Body of pancreas (tissue), 4 donors: Measurements from ENCODE around the gene THSD8.

Experiments
- POLR2A ChIP-seq, 3 donors: fragments of 450-650 bp; IDR thresholded peaks; one replicate each; pipeline ENCODE4 v1.6.1; 2016; ENCODE audit warnings: antibody characterized with exemption in 3 of 3, mild to moderate bottlenecking in 2 of 3
- TF ChIP-seq, protein P1 (sequence below), 7 experiments: fragments of 450-650 bp in 4 of 7; fragments of 200-600 bp in 3 of 7; sonication (generic) in 3 of 7; IDR thresholded peaks; one replicate each; pipeline ENCODE4 v1.5.1; 2016 to 2019; ENCODE audit warnings: antibody characterized with exemption in 7 of 7

DNA sequence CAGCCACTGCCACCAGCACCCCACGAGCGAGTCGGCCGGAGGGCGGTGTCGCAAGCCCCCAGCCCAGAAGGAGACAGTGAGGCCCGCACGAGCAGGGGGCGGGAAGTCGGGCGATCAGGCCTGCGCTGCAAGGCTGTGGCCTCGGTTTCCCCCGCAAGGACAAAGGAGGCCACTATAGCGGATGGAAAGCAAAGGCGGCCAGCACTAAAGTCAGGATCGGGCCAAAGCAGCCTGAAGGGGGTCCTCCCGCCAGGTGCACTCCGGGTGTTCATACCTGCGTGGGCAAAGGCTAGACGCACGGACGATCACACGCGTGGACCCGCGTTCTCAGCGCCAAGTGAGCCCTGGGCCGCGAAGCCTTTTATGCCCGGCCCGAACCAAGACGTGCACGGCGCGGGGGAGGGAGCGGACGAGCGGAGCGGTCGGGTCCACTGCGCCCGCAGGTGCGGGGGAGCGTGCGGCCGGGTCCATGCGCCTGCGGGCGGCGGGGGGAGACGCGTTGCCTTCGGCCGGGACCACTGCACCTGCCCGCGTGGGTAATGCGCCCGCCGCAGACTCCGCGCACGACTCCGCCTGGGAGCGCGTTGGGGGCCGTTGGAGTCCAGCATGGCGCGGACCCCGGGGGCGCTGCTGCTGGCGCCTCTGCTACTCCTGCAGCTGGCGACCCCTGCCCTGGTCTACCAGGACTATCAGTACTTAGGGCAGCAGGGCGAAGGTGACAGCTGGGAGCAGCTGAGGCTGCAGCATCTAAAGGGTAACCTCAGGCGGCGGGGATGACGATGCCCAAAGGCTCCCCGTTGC lies at the start of gene THSD8, which contains the start of gene PRDX2:
- TF ChIP-seq, protein P1, sequence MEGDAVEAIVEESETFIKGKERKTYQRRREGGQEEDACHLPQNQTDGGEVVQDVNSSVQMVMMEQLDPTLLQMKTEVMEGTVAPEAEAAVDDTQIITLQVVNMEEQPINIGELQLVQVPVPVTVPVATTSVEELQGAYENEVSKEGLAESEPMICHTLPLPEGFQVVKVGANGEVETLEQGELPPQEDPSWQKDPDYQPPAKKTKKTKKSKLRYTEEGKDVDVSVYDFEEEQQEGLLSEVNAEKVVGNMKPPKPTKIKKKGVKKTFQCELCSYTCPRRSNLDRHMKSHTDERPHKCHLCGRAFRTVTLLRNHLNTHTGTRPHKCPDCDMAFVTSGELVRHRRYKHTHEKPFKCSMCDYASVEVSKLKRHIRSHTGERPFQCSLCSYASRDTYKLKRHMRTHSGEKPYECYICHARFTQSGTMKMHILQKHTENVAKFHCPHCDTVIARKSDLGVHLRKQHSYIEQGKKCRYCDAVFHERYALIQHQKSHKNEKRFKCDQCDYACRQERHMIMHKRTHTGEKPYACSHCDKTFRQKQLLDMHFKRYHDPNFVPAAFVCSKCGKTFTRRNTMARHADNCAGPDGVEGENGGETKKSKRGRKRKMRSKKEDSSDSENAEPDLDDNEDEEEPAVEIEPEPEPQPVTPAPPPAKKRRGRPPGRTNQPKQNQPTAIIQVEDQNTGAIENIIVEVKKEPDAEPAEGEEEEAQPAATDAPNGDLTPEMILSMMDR (IDR thresholded peaks at IDR 0.05) = peak in 1 of 7 experiments; percentile 13
- TF ChIP-seq POLR2A (IDR thresholded peaks at IDR 0.05) = peak; percentile 96 to 99 (median 99)
